Measurements from ENCODE around the gene MYO10. TPM values are rescaled to one million over a fixed set of nuclear protein-coding genes. Genes with fewer than 3 reads are reported as not detected.

The MYO10 gene
- total and polyA plus RNA-seq, 2 donors (not counting 3 experiments of a cell fraction or from before 2014, with no cell fraction given), result 36.0 to 148 TPM

GRCh38 chr5:16934123-16934522 lies 2.0 kb downstream of the MYO10 start:
- Histone ChIP-seq H3K4me3 (replicated peaks in 1 of 3; ENCODE audit: insufficient read depth in 1 of 3, low read depth in 1 of 3, low read length in 3 of 3) (peak overlapping the region; percentile 83 to 99 (median 97)), H3K36me3 (ENCODE audit: control insufficient read depth in 2 of 2, extremely low read depth in 1 of 2, insufficient read depth in 2 of 2, low read length in 2 of 2) (peaks cover 0 to 3% of the 10 kb centered on the region in 2 experiments), H3K27ac (ENCODE audit: insufficient read depth, low read depth, low read length) (peak overlapping the region; percentile 81), H3K79me2 (ENCODE audit: control insufficient read depth, insufficient read depth, low read length) (peaks cover 67% of the 10 kb centered on the region), H2AFZ (ENCODE audit: low read depth, low read length) (no peak overlapping the region), H3K4me2 (ENCODE audit: insufficient read depth, low read length) (peak overlapping the region; percentile 95), H3K27me3 (ENCODE audit: control insufficient read depth in 2 of 2, insufficient read depth in 2 of 2, low read length in 2 of 2) (no peaks in the 10 kb centered on the region), H4K20me1 (replicated peaks; ENCODE audit: control insufficient read depth, extremely low read depth, insufficient read depth, low read length) (peaks cover 18% of the 10 kb centered on the region), H3K9me1 (replicated peaks; ENCODE audit: control insufficient read depth, extremely low read depth, insufficient read depth, low read length) (no peaks in the 10 kb centered on the region), H3K9ac (replicated peaks; ENCODE audit: extremely low read depth, insufficient read depth, low read length) (peak overlapping the region; percentile 90), H3K4me1 (ENCODE audit: control insufficient read depth, extremely low read depth, insufficient read depth, low read length) (peaks cover 48% of the 10 kb centered on the region), H3K9me3 (replicated peaks; ENCODE audit: control insufficient read depth, insufficient read depth, low read length) (no peaks in the 10 kb centered on the region)
- DNase-seq (ENCODE audit: low read depth, low spot score) (peak; percentile 86), FAIRE-seq (peak; percentile 68)
- TF ChIP-seq MYC (IDR thresholded peaks at IDR 0.05; ENCODE audit: low read depth, low read length) (no peak), POLR2AphosphoS5 (IDR thresholded peaks at IDR 0.05; ENCODE audit: insufficient read depth, low read depth, low read length) (peak; percentile 38), FOS (IDR thresholded peaks at IDR 0.05; ENCODE audit: borderline replicate concordance, insufficient read depth, low read length) (no peak), MAX (IDR thresholded peaks at IDR 0.05; ENCODE audit: insufficient read depth, insufficient read length) (no peak)
- TF ChIP-seq, protein P1, sequence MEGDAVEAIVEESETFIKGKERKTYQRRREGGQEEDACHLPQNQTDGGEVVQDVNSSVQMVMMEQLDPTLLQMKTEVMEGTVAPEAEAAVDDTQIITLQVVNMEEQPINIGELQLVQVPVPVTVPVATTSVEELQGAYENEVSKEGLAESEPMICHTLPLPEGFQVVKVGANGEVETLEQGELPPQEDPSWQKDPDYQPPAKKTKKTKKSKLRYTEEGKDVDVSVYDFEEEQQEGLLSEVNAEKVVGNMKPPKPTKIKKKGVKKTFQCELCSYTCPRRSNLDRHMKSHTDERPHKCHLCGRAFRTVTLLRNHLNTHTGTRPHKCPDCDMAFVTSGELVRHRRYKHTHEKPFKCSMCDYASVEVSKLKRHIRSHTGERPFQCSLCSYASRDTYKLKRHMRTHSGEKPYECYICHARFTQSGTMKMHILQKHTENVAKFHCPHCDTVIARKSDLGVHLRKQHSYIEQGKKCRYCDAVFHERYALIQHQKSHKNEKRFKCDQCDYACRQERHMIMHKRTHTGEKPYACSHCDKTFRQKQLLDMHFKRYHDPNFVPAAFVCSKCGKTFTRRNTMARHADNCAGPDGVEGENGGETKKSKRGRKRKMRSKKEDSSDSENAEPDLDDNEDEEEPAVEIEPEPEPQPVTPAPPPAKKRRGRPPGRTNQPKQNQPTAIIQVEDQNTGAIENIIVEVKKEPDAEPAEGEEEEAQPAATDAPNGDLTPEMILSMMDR (IDR thresholded peaks at IDR 0.05; ENCODE audit: extremely low read depth in 1 of 2, insufficient read depth in 1 of 2, low read depth in 1 of 2, low read length in 2 of 2), result peak; percentile 90 to 99
- POLR2A ChIA-PET, result interaction anchor here (0.6 kb wide), 1 partner anchor 59 kb away, joined by 5 read pairs; no protein-coding TSS in a partner anchor
- no TSS peak for BruUV-seq (replicated peaks)
- dilution Hi-C loops (cut with MboI; ENCODE audit: extremely low pct_ligation_motif_present, low sequenced_read_pairs) (no loop called here), intact Hi-C loops (cut with micrococcal nuclease) (loop anchor here (1.0 to 10.0 kb wide), 6 partner anchors 18 to 256 kb away; no protein-coding TSS in a partner anchor)
- CTCF ChIA-PET, result interaction anchor here (0.7 to 12.0 kb wide), 24 partner anchors 10 to 268 kb away, joined by 3 to 257 read pairs (median 6); no protein-coding TSS in a partner anchor
